Gastrocnemius medialis (tissue), 4 donors: ENCODE measurements around the gene EPHB4.

Source experiments
- CTCF ChIP-seq, 5 experiments: fragments of 450-650 bp in 3 of 5; fragments of 200-600 bp in 2 of 5; sonication (generic) in 2 of 5; IDR thresholded peaks in 4 of 5; conservative IDR thresholded peaks in 1 of 5; 1 replicate in 4 of 5; 2 replicates in 1 of 5; pipeline ENCODE4 v1.5.1; 2016 to 2019; ENCODE audit warnings: antibody characterized with exemption in 5 of 5, mild to moderate bottlenecking in 3 of 5, moderate library complexity in 3 of 5
- POLR2A ChIP-seq, 2 donors: fragments of 450-650 bp; IDR thresholded peaks; one replicate each; pipeline ENCODE4 v1.6.1; 2017; ENCODE audit warnings: antibody characterized with exemption in 2 of 2, mild to moderate bottlenecking in 2 of 2, moderate library complexity in 2 of 2

DNA sequence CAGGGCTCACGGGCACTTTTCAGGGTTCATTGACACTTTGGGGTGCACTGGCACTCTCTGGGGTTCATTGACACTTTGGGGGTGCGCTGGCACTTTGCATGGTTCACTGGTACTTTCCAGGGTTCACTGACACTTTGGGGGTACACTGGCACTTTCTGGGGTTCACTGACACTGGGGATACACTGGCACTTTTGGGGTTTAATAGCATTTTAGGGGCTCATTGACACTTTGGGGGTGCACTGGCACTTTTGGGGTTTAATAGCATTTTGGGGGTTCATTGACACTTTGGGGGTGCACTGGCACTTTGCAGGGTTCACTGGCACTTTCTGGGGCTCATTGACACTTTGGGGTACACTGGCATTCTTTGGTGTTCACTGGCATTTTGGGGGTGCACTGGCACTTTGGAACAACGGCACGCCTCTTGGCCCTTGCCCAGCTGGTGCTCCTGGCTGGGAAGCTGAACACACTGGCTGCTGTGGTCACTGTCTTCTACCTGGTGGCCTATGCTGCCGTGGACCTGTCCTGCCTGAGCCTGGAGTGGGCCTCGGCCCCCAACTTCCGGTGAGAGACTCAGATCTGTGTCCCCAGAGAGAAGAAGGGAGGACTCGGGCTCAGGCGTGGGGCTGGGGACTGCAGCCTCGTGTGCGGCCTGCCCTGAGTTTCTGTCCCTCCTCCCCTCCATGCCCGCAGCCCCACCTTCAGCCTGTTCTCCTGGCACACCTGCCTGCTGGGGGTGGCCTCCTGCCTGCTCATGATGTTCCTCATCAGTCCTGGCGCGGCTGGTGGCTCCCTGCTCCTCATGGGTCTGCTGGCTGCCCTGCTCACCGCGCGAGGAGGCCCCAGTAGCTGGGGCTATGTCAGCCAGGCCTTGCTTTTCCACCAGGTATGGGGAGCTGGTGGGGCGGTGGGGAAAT, 33.6 kb upstream of the EPHB4 start:
- TF ChIP-seq CTCF (IDR thresholded peaks at IDR 0.05 in 4 of 5, conservative IDR thresholded peaks at IDR 0.05 in 1 of 5) (no peak), POLR2A (IDR thresholded peaks at IDR 0.05) (no peak)
